HG02938 (cell line): ENCODE measurements around the gene PODXL2.

ENCODE experiments used
- ATAC-seq: cut with Tn5 transposase; IDR thresholded peaks from one replicate; pipeline ENCODE4 v1.9.1; 2021; ENCODE audit warnings: mild to moderate bottlenecking, moderate library complexity; ENCODE audit not compliant: unreplicated experiment

The PODXL2 gene

GRCh38 chr3:127628426-127628787 is 578 bp upstream of the PODXL2 start:
- no peak for ATAC-seq

- ATAC-seq = no peak
Observed at GRCh38 chr3:127629467-127630403, 750 bp downstream of the PODXL2 start.

DNA sequence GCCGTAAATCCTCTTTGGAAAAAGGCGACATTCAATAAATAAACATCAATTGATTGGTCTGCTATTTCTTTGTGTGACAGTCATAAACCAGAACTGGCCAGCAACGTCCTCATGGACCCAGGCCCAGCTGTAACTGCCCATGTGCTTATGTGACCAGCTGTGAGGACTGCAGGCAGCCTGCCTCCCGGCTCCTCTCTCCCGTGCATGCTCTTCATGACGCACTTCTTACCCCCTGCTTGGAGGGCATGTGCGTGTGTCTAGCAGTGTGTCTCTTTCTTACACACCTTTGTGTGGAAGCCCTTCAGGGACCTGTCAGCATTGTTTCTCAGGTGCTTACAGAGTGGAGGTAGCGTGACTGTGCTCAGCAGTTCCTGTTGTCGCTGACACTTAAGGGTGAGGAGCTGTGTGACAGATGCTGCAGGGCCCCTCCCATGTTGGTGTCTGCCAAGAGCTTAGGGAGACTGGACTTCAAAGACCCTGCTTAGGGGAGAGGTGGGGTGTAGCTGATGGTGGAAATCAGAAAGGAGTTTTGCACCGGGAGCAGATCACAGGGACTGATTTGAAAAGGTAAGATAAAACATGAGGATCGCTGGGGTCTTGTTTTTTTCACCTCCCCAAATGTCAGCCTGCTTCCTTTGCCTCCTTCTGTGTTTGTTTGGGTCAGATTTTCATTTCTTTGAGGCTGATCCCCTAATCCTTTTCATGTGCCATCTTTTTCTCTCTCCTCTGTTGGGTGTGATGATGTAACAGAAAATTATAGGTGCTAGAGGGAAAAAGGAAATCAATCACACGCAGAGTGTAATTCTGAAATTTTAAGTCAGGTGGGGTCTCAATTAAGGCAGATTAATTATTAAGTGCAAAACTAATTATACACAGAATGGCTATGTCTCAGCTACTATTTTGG is 2.1 kb downstream of the PODXL2 start:
- ATAC-seq = no peak

- ATAC-seq = no peak
Observed at GRCh38 chr3:127632035-127632820, 3.2 kb downstream of the PODXL2 start.

DNA sequence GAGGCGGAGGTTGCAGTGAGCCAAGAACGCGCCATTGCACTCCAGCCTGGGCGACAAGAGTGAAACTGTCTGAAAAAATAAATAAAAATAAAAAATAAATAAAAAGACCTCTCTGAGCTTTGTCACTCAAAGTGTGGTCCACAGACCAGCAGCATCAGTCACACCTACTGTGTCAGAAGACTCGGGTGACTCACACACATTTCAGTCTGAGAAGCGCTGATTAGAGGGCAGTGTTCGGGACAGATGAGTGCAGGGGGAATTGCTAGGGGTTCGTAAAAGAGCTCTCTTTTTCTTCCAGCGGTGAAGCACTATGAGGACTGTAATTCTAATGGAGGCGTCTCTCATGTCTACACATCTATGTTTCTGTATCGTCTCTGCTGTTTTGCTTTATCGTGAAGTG is 5.7 kb downstream of the PODXL2 start:
- ATAC-seq = no peak

DNA sequence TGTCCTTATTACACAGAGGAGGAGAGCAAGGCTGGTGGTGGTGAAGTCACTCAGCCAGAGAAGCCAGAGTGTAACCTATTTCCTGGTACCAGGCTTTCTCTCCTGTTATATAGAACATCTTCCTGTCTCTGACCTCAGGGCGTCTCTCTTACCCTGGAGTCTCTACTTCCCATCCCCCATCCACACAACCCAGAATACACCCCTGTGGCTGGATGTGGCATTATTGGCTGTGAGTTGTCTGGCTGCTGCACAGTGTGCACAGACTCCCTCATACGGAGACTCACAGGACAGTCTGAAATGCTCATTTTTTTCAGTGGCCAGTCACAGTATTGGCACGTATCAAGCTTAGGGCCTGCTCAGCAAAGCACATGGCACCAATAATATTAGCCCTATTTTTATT is 8.6 kb downstream of the PODXL2 start:
- ATAC-seq = no peak

GRCh38 chr3:127637971-127638370 is 9.0 kb downstream of the PODXL2 start:
- no peak for ATAC-seq

GRCh38 chr3:127639173-127640041 is 10.4 kb downstream of the PODXL2 start:
- ATAC-seq = no peak

GRCh38 chr3:127640042-127640355 is 11.0 kb downstream of the PODXL2 start:
- no peak for ATAC-seq

- ATAC-seq = no peak
Observed at GRCh38 chr3:127644641-127645370, 15.8 kb downstream of the PODXL2 start.

DNA sequence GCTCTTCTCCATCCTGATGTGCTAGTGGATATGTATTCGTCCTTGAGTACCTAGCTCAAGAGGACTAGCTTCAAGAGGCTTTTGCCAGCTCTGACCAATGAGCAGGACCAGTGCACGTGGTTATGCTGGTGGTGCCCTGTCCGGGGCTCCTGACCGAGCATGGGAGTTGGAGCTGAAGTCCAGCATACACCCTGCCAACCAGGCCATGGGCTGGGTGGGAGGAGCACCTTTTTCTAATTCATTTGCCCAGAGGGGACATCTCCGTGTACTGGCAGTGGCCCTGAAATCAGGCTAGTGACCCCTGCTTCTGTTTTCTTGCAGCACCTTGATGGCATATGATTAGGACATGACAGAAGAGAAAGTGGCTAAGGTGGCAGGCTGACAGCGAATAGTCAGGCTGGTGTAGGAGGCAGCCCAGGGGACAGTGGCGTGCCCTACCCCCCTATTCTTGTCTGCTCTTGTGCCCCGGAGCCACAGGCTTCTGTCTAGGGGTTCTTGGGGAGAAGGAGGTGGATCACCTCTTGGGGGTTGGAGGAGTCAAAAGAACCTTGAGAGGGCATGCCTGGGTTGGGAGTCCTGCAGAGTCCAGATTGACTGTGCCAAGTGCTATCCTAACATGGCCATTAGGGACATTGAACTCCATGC is 16.5 kb downstream of the PODXL2 start:
- ATAC-seq = no peak

GRCh38 chr3:127646501-127647046 is 17.6 kb downstream of the PODXL2 start:
- no peak for ATAC-seq

- ATAC-seq = no peak
Observed at GRCh38 chr3:127647166-127647844, 18.3 kb downstream of the PODXL2 start.

GRCh38 chr3:127647845-127648204 is 18.8 kb downstream of the PODXL2 start:
- no peak for ATAC-seq

DNA sequence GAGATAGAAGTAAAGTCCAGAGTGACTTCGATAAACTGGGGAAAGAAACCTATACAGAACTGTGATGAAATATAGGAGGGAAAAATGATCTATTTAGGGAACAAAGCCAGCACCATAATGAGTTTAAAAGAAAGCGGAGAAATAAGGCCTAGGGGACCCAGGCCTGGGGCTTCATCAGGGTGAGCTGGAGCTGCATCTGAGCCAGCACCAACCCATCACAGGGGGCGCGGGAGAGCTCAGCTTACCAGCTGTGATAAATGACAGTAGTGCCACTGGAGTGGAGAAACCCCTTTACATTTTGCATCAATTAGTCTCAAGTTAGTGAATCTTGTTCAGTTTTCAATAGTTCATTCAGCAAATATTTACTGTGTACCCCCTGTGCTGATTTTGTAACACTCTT is 21.3 kb downstream of the PODXL2 start:
- no peak for ATAC-seq

- ATAC-seq = no peak
Observed at GRCh38 chr3:127651516-127652172, 22.7 kb downstream of the PODXL2 start.

- no peak for ATAC-seq
Observed at GRCh38 chr3:127652246-127652995, 23.4 kb downstream of the PODXL2 start.
